ENCODE data around the gene CD163L1. TPM values are rescaled to one million over a fixed set of nuclear protein-coding genes. Genes with fewer than 3 reads are reported as not detected.

CD163L1 gene
- total and polyA plus RNA-seq, 8 donors = 0.58 to 99.5 (median 5.5) TPM

GRCh38 chr12:7483343-7483742 is 39.4 kb upstream of the CD163L1 start:
- Histone ChIP-seq H3K4me1 (no peaks in the 10 kb centered on the region), H3K27ac (no peak overlapping the region), H3K9me3 (no peaks in the 10 kb centered on the region), H3K4me3 (no peak overlapping the region), H3K27me3 (no peaks in the 10 kb centered on the region), H3K36me3 (no peaks in the 10 kb centered on the region)
- intact Hi-C loops (cut with DNase I; ENCODE audit: low total_unique reads) = no loop called here
- no peak for DNase-seq
- WGBS, 5 donors = 57 to 67% (median 65%) methylated on average over 5 of the region's 5 CpGs
- no peak for TF ChIP-seq POLR2A (IDR thresholded peaks at IDR 0.05)
- TF ChIP-seq POLR2AphosphoS5 (IDR thresholded peaks at IDR 0.05) = no peak
- TF ChIP-seq CTCF (IDR thresholded peaks at IDR 0.05) = no peak
- TF ChIP-seq EP300 (IDR thresholded peaks at IDR 0.05) = no peak

GRCh38 chr12:7479771-7480170 is 35.8 kb upstream of the CD163L1 start:
- H3K36me3 ChIP-seq = no peaks in the 10 kb centered on the region
- TF ChIP-seq POLR2AphosphoS5 (IDR thresholded peaks at IDR 0.05) (no peak), EP300 (IDR thresholded peaks at IDR 0.05) (no peak), CTCF (IDR thresholded peaks at IDR 0.05) (no peak), POLR2A (IDR thresholded peaks at IDR 0.05) (no peak)
- H3K4me3 ChIP-seq = no peak overlapping the region
- H3K27ac ChIP-seq = no peak overlapping the region
- 21 to 56% (median 51%) methylated on average over 1 of the region's 1 CpG for WGBS, 5 donors
- H3K27me3 ChIP-seq = no peaks in the 10 kb centered on the region
- DNase-seq = peak in 1 of 2 donors; percentile 15
- no peaks in the 10 kb centered on the region for H3K4me1 ChIP-seq
- H3K9me3 ChIP-seq = peaks cover 0 to 4% (median 0%) of the 10 kb centered on the region in 4 donors
- intact Hi-C loops (cut with DNase I; ENCODE audit: low total_unique reads) = no loop called here

- no peaks in the 10 kb centered on the region for H3K36me3 ChIP-seq
- no peak overlapping the region for H3K4me3 ChIP-seq
- intact Hi-C loops (cut with DNase I; ENCODE audit: low total_unique reads) = no loop called here
- 79 to 90% (median 86%) methylated on average over 2 to 6 of the region's 6 CpGs for WGBS, 5 donors
- H3K27ac ChIP-seq = no peak overlapping the region
- TF ChIP-seq POLR2AphosphoS5 (IDR thresholded peaks at IDR 0.05) = no peak
- no peak for TF ChIP-seq EP300 (IDR thresholded peaks at IDR 0.05)
- no peak for TF ChIP-seq POLR2A (IDR thresholded peaks at IDR 0.05)
- no peak for TF ChIP-seq CTCF (IDR thresholded peaks at IDR 0.05)
- no peaks in the 10 kb centered on the region for H3K27me3 ChIP-seq
- no peaks in the 10 kb centered on the region for H3K4me1 ChIP-seq
- no peak for DNase-seq
- peaks cover 0 to 12% (median 0%) of the 10 kb centered on the region in 4 donors for H3K9me3 ChIP-seq
These were observed 28.1 kb upstream of the CD163L1 start for GRCh38 chr12:7472060-7472459.

GRCh38 chr12:7460375-7461259 is 16.7 kb upstream of the CD163L1 start:
- Histone ChIP-seq H3K27me3 (no peaks in the 10 kb centered on the region), H3K36me3 (no peaks in the 10 kb centered on the region), H3K4me1 (no peaks in the 10 kb centered on the region), H3K9me3 (peaks cover 0 to 2% (median 0%) of the 10 kb centered on the region in 4 donors), H3K27ac (no peak overlapping the region), H3K4me3 (no peak overlapping the region)
- no peak for TF ChIP-seq POLR2A (IDR thresholded peaks at IDR 0.05)
- TF ChIP-seq CTCF (IDR thresholded peaks at IDR 0.05) = peak in 4 of 7 experiments; percentile 34 to 74 (median 44)
- intact Hi-C loops (cut with DNase I; ENCODE audit: low total_unique reads) = loop anchor here (5.0 kb wide), 1 partner anchor 238 kb away; no protein-coding TSS in a partner anchor
- DNase-seq = peak; percentile 52 to 61
- WGBS, 5 donors = 56 to 68% (median 63%) methylated on average over 7 of the region's 7 CpGs

All from stomach (tissue), 9 donors.